A549 (cell line): ENCODE data around the gene TMEM253. TPM values are rescaled to one million over a fixed set of nuclear protein-coding genes. Genes with fewer than 3 reads are reported as not detected.

Experiments
- ATAC-seq, 2 experiments: fragments of 200-7000 bp in 1 of 2; fragments of >200 bp in 1 of 2; cut with Nextera tagmentation in 1 of 2; cut with Tn5 transposase in 1 of 2; 3 replicates each; pipeline versions ENCODE4 v1.8.0 to v1.9.1; 2018 to 2020; ENCODE audit warnings: mild to moderate bottlenecking in 1 of 2, moderate library complexity in 1 of 2
- CTCF ChIA-PET: fragments of 300-600 bp; sonication (Branson Sonifier 250); formaldehyde crosslinking; extraction: SDS; loops from one replicate; lab custom pipeline; 2021; ENCODE audit warnings: antibody characterized with exemption, inconsistent platforms; lab: Yijun Ruan, JAX
- POLR2A ChIA-PET: fragments of 350-600 bp; formaldehyde crosslinking; extraction: SDS; loops from one replicate; lab custom pipeline; 2021; ENCODE audit warnings: antibody characterized with exemption, inconsistent platforms; lab: Yijun Ruan, JAX
- DNase-seq, 2 experiments: peaks; one replicate each; pipeline versions ENCODE4 v3.0.0 to v3.0.0-alpha.2; 2011 to 2016; ENCODE audit warnings: low read depth in 1 of 2, low spot score in 1 of 2
- FAIRE-seq: peaks from 2 replicates; lab custom pipeline; 2011; peaks lifted over from hg19 to GRCh38; lab: Jason Lieb, UNC
- H3K27ac ChIP-seq, 2 experiments: fragments of >200 bp; sonication (Bioruptor Twin); formaldehyde crosslinking; 3 replicates each; pipeline ENCODE4 v1.5.1; 2016 to 2017
- H3K4me1 ChIP-seq: fragments of >200 bp; sonication (Bioruptor Twin); formaldehyde crosslinking; 3 replicates; pipeline ENCODE4 v1.6.1; 2016
- H3K4me2 ChIP-seq: fragments of >200 bp; sonication (Bioruptor Twin); formaldehyde crosslinking; 3 replicates; pipeline ENCODE4 v1.6.1; 2016
- H3K4me3 ChIP-seq: fragments of >200 bp; sonication (Bioruptor Twin); formaldehyde crosslinking; 3 replicates; pipeline ENCODE4 v1.5.1; 2016
- H3K9me3 ChIP-seq: fragments of >200 bp; sonication (Bioruptor Twin); formaldehyde crosslinking; 3 replicates; pipeline ENCODE4 v1.6.1; 2016
- CBX2 ChIP-seq: fragments of 200-600 bp; sonication (generic); IDR thresholded peaks from 2 replicates; pipeline ENCODE4 v1.6.1; 2016; ENCODE audit warnings: low read depth, mild to moderate bottlenecking, borderline replicate concordance
- CEBPB ChIP-seq, 2 experiments: fragments of >200 bp in 1 of 2; sonication (Bioruptor Twin) in 1 of 2; formaldehyde crosslinking in 1 of 2; IDR thresholded peaks; 2 replicates each; pipeline ENCODE4 v1.6.1; 2012 to 2016
- CHD2 ChIP-seq: fragments of 150-350 bp; IDR thresholded peaks from 2 replicates; pipeline ENCODE4 v1.6.1; 2014; ENCODE audit warnings: low read length; ENCODE audit not compliant: partially characterized antibody
- E2F6 ChIP-seq: IDR thresholded peaks from 2 replicates; pipeline ENCODE4 v1.6.1; 2012; ENCODE audit warnings: low read depth, borderline replicate concordance
- EP300 ChIP-seq, 2 experiments: fragments of >200 bp; sonication (Bioruptor Twin); formaldehyde crosslinking; IDR thresholded peaks; 2 replicates in 1 of 2; 3 replicates in 1 of 2; pipeline ENCODE4 v1.6.1; 2016 to 2017
- ESRRA ChIP-seq: fragments of 150-350 bp; IDR thresholded peaks from 2 replicates; pipeline ENCODE4 v1.6.1; 2014; ENCODE audit warnings: mild to moderate bottlenecking, low read length, borderline replicate concordance
- FOSL2 ChIP-seq, 2 experiments: fragments of 450-650 bp in 1 of 2; fragments of >200 bp in 1 of 2; sonication (Bioruptor Twin) in 1 of 2; formaldehyde crosslinking; IDR thresholded peaks; 2 replicates each; pipeline versions ENCODE4 v1.5.0 to v1.6.1; 2016 to 2020; ENCODE audit warnings: mild to moderate bottlenecking in 1 of 2, moderate library complexity in 1 of 2
- HOXB13 ChIP-seq: fragments of 250-450 bp; sonication (Bioruptor Pico); IDR thresholded peaks from 2 replicates; pipeline ENCODE4 v1.5.0; 2020; ENCODE audit warnings: low read depth, mild to moderate bottlenecking, moderate library complexity
- HOXB5 ChIP-seq: fragments of 250-450 bp; sonication (Bioruptor Pico); IDR thresholded peaks from 2 replicates; pipeline ENCODE4 v1.5.0; 2020; ENCODE audit warnings: mild to moderate bottlenecking, moderate library complexity
- JUN ChIP-seq, 2 experiments: fragments of >200 bp; sonication (Bioruptor Twin); formaldehyde crosslinking; IDR thresholded peaks; 2 replicates in 1 of 2; 3 replicates in 1 of 2; pipeline ENCODE4 v1.6.1; 2016 to 2017
- JUNB ChIP-seq: fragments of >200 bp; sonication (Bioruptor Twin); formaldehyde crosslinking; IDR thresholded peaks from 2 replicates; pipeline ENCODE4 v1.6.1; 2016
- MAFK ChIP-seq: fragments of 450-650 bp; IDR thresholded peaks from 2 replicates; pipeline ENCODE4 v1.6.1; 2014; ENCODE audit not compliant: partially characterized antibody
- MAX ChIP-seq: IDR thresholded peaks from 2 replicates; pipeline ENCODE4 v1.6.1; 2012
- NR3C1 ChIP-seq: fragments of >200 bp; sonication (Bioruptor Twin); formaldehyde crosslinking; IDR thresholded peaks from 3 replicates; pipeline ENCODE4 v1.6.1; 2017
- POLR2A ChIP-seq: IDR thresholded peaks from 2 replicates; pipeline ENCODE4 v1.6.1; 2012; ENCODE audit warnings: mild to moderate bottlenecking, low read length
- POLR2AphosphoS2 ChIP-seq: conservative IDR thresholded peaks from 2 replicates; pipeline ENCODE4 v1.6.1; 2012; ENCODE audit warnings: low read length, improper control_type of control experiment, inconsistent platforms
- RARB ChIP-seq: fragments of 250-450 bp; sonication (Bioruptor Pico); IDR thresholded peaks from 2 replicates; pipeline ENCODE4 v1.8.0; 2021; ENCODE audit warnings: mild to moderate bottlenecking, moderate library complexity
- RFX5 ChIP-seq: fragments of 450-650 bp; IDR thresholded peaks from 2 replicates; pipeline ENCODE4 v1.7.1; 2014; ENCODE audit warnings: antibody characterized with exemption, mild to moderate bottlenecking, moderate library complexity
- RNF2 ChIP-seq: fragments of 200-600 bp; sonication (generic); IDR thresholded peaks from 2 replicates; pipeline ENCODE4 v1.6.1; 2016; ENCODE audit warnings: low read depth, mild to moderate bottlenecking, antibody characterized with exemption, moderate library complexity, borderline replicate concordance
- TFCP2L1 ChIP-seq: fragments of 250-450 bp; sonication (Bioruptor Pico); IDR thresholded peaks from 2 replicates; pipeline ENCODE4 v1.5.0; 2021; ENCODE audit warnings: mild to moderate bottlenecking
- TP53 ChIP-seq: fragments of 250-450 bp; sonication (Bioruptor Pico); IDR thresholded peaks from 2 replicates; pipeline ENCODE4 v1.5.0; 2021; ENCODE audit warnings: mild to moderate bottlenecking, moderate library complexity
- WGBS: methylation state at CpG from one replicate; pipeline ENCODE4 v1.1.6; 2017; ENCODE audit errors: missing lambda C conversion rate; 5-methylcytosine and 5-hydroxymethylcytosine counted together
- polyA plus RNA-seq, 4 experiments: library from polyadenylated mRNA; depleted of rRNA in 3 of 4; stranded (reverse); fragments of >200 nt; fragmentation: RNase III in 1 of 4; extraction: RNeasy Plus Mini Kit Qiagen cat#74134 plus additional on column Dnase treatment in 1 of 4; gene quantifications; 2 replicates in 3 of 4; 3 replicates in 1 of 4; pipeline ENCODE4 v1.2.3, GENCODE V29; 2011 to 2017

The TMEM253 gene
- polyA plus RNA-seq, 2 of the 4 experiments (the other 2 are of a cell fraction): 0.54 to 0.81 TPM

GRCh38 chr14:21097636-21098075, 3.2 kb upstream of the TMEM253 start:
- DNase-seq (no peak), FAIRE-seq (no peak), ATAC-seq (no peak)
- ChIA-PET CTCF (interaction anchor here (1.5 to 13.7 kb wide), 6 partner anchors 8 to 83 kb away, joined by 7 to 369 read pairs (median 203); partner anchors contain the start of genes ARHGEF40, RNASE7 and TMEM253), POLR2A (interaction anchor here (0.6 to 2.8 kb wide), 2 partner anchors 27 to 29 kb away, joined by 4 to 9 read pairs; no protein-coding TSS in a partner anchor)
- Histone ChIP-seq H3K27ac (peak overlapping the region; percentile 83 to 99), H3K4me1 (peaks cover 65% of the 10 kb centered on the region), H3K4me2 (peak overlapping the region; percentile 94), H3K9me3 (no peaks in the 10 kb centered on the region), H3K4me3 (peak overlapping the region; percentile 62)
- TF ChIP-seq ESRRA (no peak), RARB (CRISPR knock-in tag) (no peak), RFX5 (no peak), TP53 (no peak), RNF2 (no peak), EP300 (IDR thresholded peaks at IDR 0.05) (no peak), HOXB5 (CRISPR knock-in tag) (no peak), CEBPB (IDR thresholded peaks at IDR 0.05) (no peak), POLR2A (no peak), TFCP2L1 (CRISPR knock-in tag) (no peak), CBX2 (no peak), E2F6 (no peak), MAFK (no peak), NR3C1 (no peak), POLR2AphosphoS2 (no peak)
- WGBS: 36% methylated on average over 7 of the region's 19 CpGs

- TF ChIP-seq CHD2 (no peak), JUN (IDR thresholded peaks at IDR 0.05) (peak; percentile 33 to 58; a peak in 1 of 5 replicates), MAX (peak; percentile 42), FOSL2 (IDR thresholded peaks at IDR 0.05) (no peak), FOSL2 (CRISPR knock-in tag; IDR thresholded peaks at IDR 0.05) (no peak), HOXB13 (CRISPR knock-in tag) (no peak), POLR2A (peak; percentile 65)
- peak within 1 kb of the TSS; percentile 94 for H3K4me2 ChIP-seq
- WGBS: 0% methylated on average over 4 of the region's 90 CpGs
- no peaks in the 10 kb centered on the region for H3K9me3 ChIP-seq
- ATAC-seq (peak; percentile 47 to 49), FAIRE-seq (no peak), DNase-seq (peak; percentile 57 to 73)
- ChIA-PET POLR2A (interaction anchor here (0.6 to 2.8 kb wide), 2 partner anchors 27 to 30 kb away, joined by 4 to 9 read pairs; no protein-coding TSS in a partner anchor), CTCF (interaction anchor here (1.5 to 13.7 kb wide), 4 partner anchors 10 to 84 kb away, joined by 7 to 369 read pairs (median 203); partner anchors contain the start of gene ARHGEF40)
- peak within 1 kb of the TSS; percentile 62 for H3K4me3 ChIP-seq
- peaks cover 70% of the 10 kb centered on the region for H3K4me1 ChIP-seq
- peak within 1 kb of the TSS; percentile 83 to 99 for H3K27ac ChIP-seq
Measured at GRCh38 chr14:21098076-21098891, 2.6 kb upstream of the TMEM253 start, which contains the start of gene ZNF219. Gene ZNF219, minus strand, starts transcription at chr14:21098655. Its CDS starts 5,064 bp downstream, at chr14:21093591.

- H3K4me3 ChIP-seq: peak overlapping the region; percentile 62
- ChIA-PET POLR2A (no interaction called here), CTCF (interaction anchor here (6.3 to 13.7 kb wide), 7 partner anchors 15 to 85 kb away, joined by 100 to 369 read pairs (median 212); partner anchors contain the start of gene ARHGEF40)
- H3K4me1 ChIP-seq: peaks cover 66% of the 10 kb centered on the region
- H3K27ac ChIP-seq: peak overlapping the region; percentile 83 to 99
- 10% methylated on average over 16 of the region's 16 CpGs for WGBS
- peak overlapping the region; percentile 94 for H3K4me2 ChIP-seq
- DNase-seq (no peak), FAIRE-seq (no peak), ATAC-seq (no peak)
- H3K9me3 ChIP-seq: no peaks in the 10 kb centered on the region
- TF ChIP-seq JUN (IDR thresholded peaks at IDR 0.05) (0 out of 5 replicates have a peak, but pooled peaks of 1 of the 2 experiments have one; percentile 15), JUNB (no peak)
Measured at GRCh38 chr14:21098892-21099595, 1.8 kb upstream of the TMEM253 start.
